ENCODE measurements around the gene SLC1A7.

SLC1A7 gene

GRCh38 chr1:53091841-53092645 is 50.4 kb downstream of the SLC1A7 start:
- DNase-seq (ENCODE audit: low read depth in 2 of 3, low spot score in 1 of 3) = no peak

- DNase-seq (ENCODE audit: low read depth in 2 of 3, low spot score in 1 of 3) = no peak
Observed at GRCh38 chr1:53090227-53091147, 52.0 kb downstream of the SLC1A7 start.

- DNase-seq (ENCODE audit: low read depth in 2 of 3, low spot score in 1 of 3) = no peak
Observed at GRCh38 chr1:53089478-53090226, 52.8 kb downstream of the SLC1A7 start.

GRCh38 chr1:53088616-53089300 is 53.7 kb downstream of the SLC1A7 start:
- DNase-seq (ENCODE audit: low read depth in 2 of 3, low spot score in 1 of 3) = no peak

GRCh38 chr1:53087332-53088285 is 54.8 kb downstream of the SLC1A7 start:
- no peak for DNase-seq (ENCODE audit: low read depth in 2 of 3, low spot score in 1 of 3)

- DNase-seq (ENCODE audit: low read depth in 2 of 3, low spot score in 1 of 3) = no peak
Observed at GRCh38 chr1:53086491-53087070, 55.9 kb downstream of the SLC1A7 start.

GRCh38 chr1:53085405-53085804 is 57.0 kb downstream of the SLC1A7 start:
- no peak for DNase-seq (ENCODE audit: low read depth in 2 of 3, low spot score in 1 of 3)

- DNase-seq (ENCODE audit: low read depth in 2 of 3, low spot score in 1 of 3) = no peak
Observed at GRCh38 chr1:53084589-53084971, 57.9 kb downstream of the SLC1A7 start.

- no peak for DNase-seq (ENCODE audit: low read depth in 2 of 3, low spot score in 1 of 3)
Observed at GRCh38 chr1:53083636-53084588, 58.5 kb downstream of the SLC1A7 start.

GRCh38 chr1:53082826-53083455 is 59.5 kb downstream of the SLC1A7 start:
- no peak for DNase-seq (ENCODE audit: low read depth in 2 of 3, low spot score in 1 of 3)

GRCh38 chr1:53081384-53082066 is 60.9 kb downstream of the SLC1A7 start:
- DNase-seq (ENCODE audit: low read depth in 2 of 3, low spot score in 1 of 3) = no peak

GRCh38 chr1:53080769-53081168 is 61.7 kb downstream of the SLC1A7 start:
- no peak for DNase-seq (ENCODE audit: low read depth in 2 of 3, low spot score in 1 of 3)

- DNase-seq (ENCODE audit: low read depth in 2 of 3, low spot score in 1 of 3) = no peak
Observed at GRCh38 chr1:53080041-53080440, 62.4 kb downstream of the SLC1A7 start.

- no peak for DNase-seq (ENCODE audit: low read depth in 2 of 3, low spot score in 1 of 3)
Observed at GRCh38 chr1:53079251-53079650, 63.2 kb downstream of the SLC1A7 start.

GRCh38 chr1:53078333-53079101 is 63.9 kb downstream of the SLC1A7 start:
- DNase-seq (ENCODE audit: low read depth in 2 of 3, low spot score in 1 of 3) = no peak

GRCh38 chr1:53077599-53077965 is 64.9 kb downstream of the SLC1A7 start:
- no peak for DNase-seq (ENCODE audit: low read depth in 2 of 3, low spot score in 1 of 3)

All from stimulated activated CD4-positive, alpha-beta T cell treated with anti-CD3 and anti-CD28 coated beads, Interleukin-12 subunit alpha, Interleukin-12 subunit beta, amount 100 ng/mL, for 48 hours (primary cell).